NCI-H187 treated with DMSO at 0.1 percent for 48 hours (cell line): ENCODE measurements around the gene CDK18.

Source experiments
- DNase-seq: peaks from one replicate; lab custom pipeline; 2025; lab: John Stamatoyannopoulos, UW

Gene CDK18

GRCh38 chr1:205505076-205505729 lies 734 bp downstream of the CDK18 start:
- no peak for DNase-seq

GRCh38 chr1:205505791-205506190 lies 1.3 kb downstream of the CDK18 start:
- no peak for DNase-seq

- no peak for DNase-seq
These were observed 2.1 kb downstream of the CDK18 start for GRCh38 chr1:205506409-205507200.

- no peak for DNase-seq
These were observed 3.8 kb downstream of the CDK18 start for GRCh38 chr1:205508227-205508714.

- no peak for DNase-seq
These were observed 6.0 kb downstream of the CDK18 start for GRCh38 chr1:205510308-205510950.

- no peak for DNase-seq
These were observed 6.5 kb downstream of the CDK18 start for GRCh38 chr1:205510951-205511330.

GRCh38 chr1:205512059-205513045 lies 7.9 kb downstream of the CDK18 start:
- DNase-seq, result no peak

GRCh38 chr1:205513774-205514173 lies 9.3 kb downstream of the CDK18 start:
- DNase-seq, result no peak

- DNase-seq, result no peak
These were observed 10.0 kb downstream of the CDK18 start for GRCh38 chr1:205514211-205515142.

GRCh38 chr1:205515781-205516253 lies 11.3 kb downstream of the CDK18 start:
- no peak for DNase-seq

- no peak for DNase-seq
These were observed 11.9 kb downstream of the CDK18 start for GRCh38 chr1:205516362-205516761.

- DNase-seq, result no peak
These were observed 12.8 kb downstream of the CDK18 start for GRCh38 chr1:205517288-205517687.

GRCh38 chr1:205517763-205518162 lies 13.3 kb downstream of the CDK18 start:
- DNase-seq, result no peak

- DNase-seq, result no peak
These were observed 14.4 kb downstream of the CDK18 start for GRCh38 chr1:205518661-205519540.

- no peak for DNase-seq
These were observed 15.2 kb downstream of the CDK18 start for GRCh38 chr1:205519541-205520131.

- no peak for DNase-seq
These were observed 16.2 kb downstream of the CDK18 start for GRCh38 chr1:205520709-205521108.

GRCh38 chr1:205521686-205522085 lies 17.2 kb downstream of the CDK18 start:
- DNase-seq, result no peak

GRCh38 chr1:205522692-205523091 lies 18.2 kb downstream of the CDK18 start:
- DNase-seq, result no peak

- DNase-seq, result no peak
These were observed 18.9 kb downstream of the CDK18 start for GRCh38 chr1:205523261-205523890.
